Activated B cell treated with CpG ODN at 0.5 μM for 24 hours (primary cell): ENCODE measurements around the gene MINDY2. TPM values are rescaled to one million over a fixed set of nuclear protein-coding genes. Genes with fewer than 3 reads are reported as not detected.
"Not testable (repeated sequence)": the region's sequence is repeated elsewhere in the genome, so short reads cannot be mapped to it uniquely, and the experiment has no call there.

Experiments used
- ATAC-seq: fragments of 200-7000 bp; cut with Tn5 transposase; one replicate; pipeline ENCODE4 v1.10.0; 2021; ENCODE audit warnings: low read depth, mild to moderate bottlenecking, moderate library complexity
- CTCF ChIA-PET: fragments of 350-600 bp; sonication (Branson Sonifier 250); formaldehyde crosslinking; loops from one replicate; lab custom pipeline; 2021; ENCODE audit warnings: antibody characterized with exemption; lab: Charles Lee
- POLR2A ChIA-PET: fragments of 350-600 bp; sonication (Branson Sonifier 250); formaldehyde crosslinking; loops from one replicate; lab custom pipeline; 2021; ENCODE audit warnings: antibody characterized with exemption; lab: Charles Lee
- DNase-seq: peaks from one replicate; pipeline ENCODE4 v3.0.0; 2022
- H3K27ac Mint-ChIP-seq: one replicate; pipeline ENCODE4 v1.8.0; 2020; ENCODE audit warnings: mixed read lengths
- H3K27me3 Mint-ChIP-seq: one replicate; pipeline ENCODE4 v1.8.0; 2021; ENCODE audit warnings: mixed read lengths
- H3K36me3 Mint-ChIP-seq: one replicate; pipeline ENCODE4 v1.8.0; 2021; ENCODE audit warnings: low read depth, mixed read lengths
- H3K4me1 Mint-ChIP-seq: one replicate; pipeline ENCODE4 v1.8.0; 2021; ENCODE audit warnings: mixed read lengths
- H3K4me3 Mint-ChIP-seq: one replicate; pipeline ENCODE4 v1.8.0; 2020; ENCODE audit warnings: mild to moderate bottlenecking, mixed read lengths
- H3K9me3 Mint-ChIP-seq: one replicate; pipeline ENCODE4 v1.8.0; 2020; ENCODE audit warnings: mixed read lengths
- CTCF ChIP-seq: fragments of 200-600 bp; IDR thresholded peaks from one replicate; pipeline ENCODE4 v1.8.0; 2022; ENCODE audit warnings: antibody characterized with exemption, mild to moderate bottlenecking
- intact Hi-C: fragments of 100-400 bp; cut with micrococcal nuclease; formaldehyde crosslinking; loops from one replicate; pipeline ENCODE4 v1.15.1; 2024
- total RNA-seq: library from RNA; stranded (reverse); gene quantifications from 2 replicates; pipeline ENCODE4 v1.2.3, GENCODE V29; 2022

Gene MINDY2
- total RNA-seq, 1 donor from 2014 or later = 6.2 TPM

GRCh38 chr15:58805095-58805494 lies 34.0 kb downstream of the MINDY2 start:
- Mint-ChIP-seq H3K36me3 (peaks cover 17% of the 10 kb centered on the region), H3K4me1 (peaks cover 14% of the 10 kb centered on the region), H3K9me3 (no peaks in the 10 kb centered on the region), H3K4me3 (no peak overlapping the region), H3K27ac (no peak overlapping the region), H3K27me3 (no peaks in the 10 kb centered on the region)
- TF ChIP-seq CTCF = no peak
- ATAC-seq = no peak
- DNase-seq = no peak
- intact Hi-C loops = no loop called here
- POLR2A ChIA-PET = no interaction called here
- CTCF ChIA-PET = no interaction called here

GRCh38 chr15:58823267-58823666 lies 52.2 kb downstream of the MINDY2 start:
- H3K27me3 Mint-ChIP-seq, ATAC-seq, H3K4me3 Mint-ChIP-seq, H3K27ac Mint-ChIP-seq, POLR2A ChIA-PET, DNase-seq, intact Hi-C loops, H3K9me3 Mint-ChIP-seq: not testable (repeated sequence)
- peaks cover 23% of the 10 kb centered on the region for H3K4me1 Mint-ChIP-seq
- CTCF ChIA-PET = interaction anchor here (1.2 kb wide), 1 partner anchor 52 kb away, joined by 5 read pairs; the partner anchor contains the start of gene MINDY2
- H3K36me3 Mint-ChIP-seq = peaks cover 20% of the 10 kb centered on the region

- Mint-ChIP-seq H3K4me1 (peaks cover 55% of the 10 kb centered on the region), H3K4me3 (no peak overlapping the region), H3K27ac (no peak overlapping the region), H3K36me3 (peaks cover 6% of the 10 kb centered on the region), H3K27me3 (no peaks in the 10 kb centered on the region), H3K9me3 (no peaks in the 10 kb centered on the region)
- ChIA-PET POLR2A (no interaction called here), CTCF (no interaction called here)
- TF ChIP-seq CTCF = no peak
- intact Hi-C loops = no loop called here
- DNase-seq (no peak), ATAC-seq (no peak)
Measured at GRCh38 chr15:58830556-58830955, 59.5 kb downstream of the MINDY2 start.

- Mint-ChIP-seq H3K4me3 (peak overlapping the region; percentile 79), H3K4me1 (peaks cover 38% of the 10 kb centered on the region), H3K27ac (peak overlapping the region; percentile 79)
- intact Hi-C loops, H3K27me3 Mint-ChIP-seq, ATAC-seq, DNase-seq, H3K36me3 Mint-ChIP-seq, POLR2A ChIA-PET, CTCF ChIA-PET, H3K9me3 Mint-ChIP-seq: not testable (repeated sequence)
Measured at GRCh38 chr15:58833681-58834426, 62.8 kb downstream of the MINDY2 start.

GRCh38 chr15:58839485-58839884 lies 68.4 kb downstream of the MINDY2 start:
- intact Hi-C loops = no loop called here
- no peak overlapping the region for H3K27ac Mint-ChIP-seq

More at GRCh38 chr15:58839485-58839884, 68.4 kb downstream of the MINDY2 start:
- POLR2A ChIA-PET = no interaction called here
- Mint-ChIP-seq H3K4me3 (no peak overlapping the region), H3K4me1 (peaks cover 22% of the 10 kb centered on the region), H3K27me3 (no peaks in the 10 kb centered on the region), H3K36me3 (peaks cover 3% of the 10 kb centered on the region), H3K9me3 (no peaks in the 10 kb centered on the region)
- ATAC-seq (no peak), DNase-seq (no peak)
- CTCF ChIA-PET = interaction anchor here (0.6 to 0.8 kb wide), 2 partner anchors 69 to 335 kb away, joined by 3 read pairs; partner anchors contain the start of gene MINDY2
- no peak for TF ChIP-seq CTCF
